Memory B cell (primary cell): ENCODE measurements around the gene REC114.

ENCODE experiments used
- ATAC-seq: fragments of 150-1000 bp; cut with Tn5 transposase; 2 replicates; pipeline ENCODE4 v1.10.0; 2021; ENCODE audit warnings: low read depth, mild to moderate bottlenecking, moderate library complexity
- DNase-seq, 2 donors: peaks; one replicate each; pipeline ENCODE4 v3.0.0; 2022; ENCODE audit warnings: low spot score in 2 of 2
- H3K27ac Mint-ChIP-seq: one replicate; pipeline ENCODE4 v1.8.0; 2022; ENCODE audit warnings: mild to moderate bottlenecking, moderate library complexity, mixed read lengths
- H3K27me3 Mint-ChIP-seq: one replicate; pipeline ENCODE4 v1.8.0; 2022; ENCODE audit warnings: mixed read lengths
- H3K36me3 Mint-ChIP-seq: one replicate; pipeline ENCODE4 v1.8.0; 2022; ENCODE audit warnings: mild to moderate bottlenecking, mixed read lengths
- H3K4me1 Mint-ChIP-seq: one replicate; pipeline ENCODE4 v1.8.0; 2022; ENCODE audit warnings: mixed read lengths
- H3K4me3 Mint-ChIP-seq: one replicate; pipeline ENCODE4 v1.8.0; 2022; ENCODE audit warnings: mild to moderate bottlenecking, moderate library complexity, mixed read lengths
- H3K9me3 Mint-ChIP-seq: one replicate; pipeline ENCODE4 v1.8.0; 2022; ENCODE audit warnings: mixed read lengths

REC114 gene

GRCh38 chr15:73584699-73585420, 141.9 kb downstream of the REC114 start:
- no peak overlapping the region for H3K4me3 Mint-ChIP-seq
- H3K4me1 Mint-ChIP-seq, result no peaks in the 10 kb centered on the region
- peaks cover 52% of the 10 kb centered on the region for H3K36me3 Mint-ChIP-seq
- ATAC-seq, result no peak
- no peak overlapping the region for H3K27ac Mint-ChIP-seq
- no peaks in the 10 kb centered on the region for H3K9me3 Mint-ChIP-seq
- no peak for DNase-seq
- no peaks in the 10 kb centered on the region for H3K27me3 Mint-ChIP-seq

GRCh38 chr15:73585871-73586654, 143.1 kb downstream of the REC114 start:
- H3K27ac Mint-ChIP-seq, result no peak overlapping the region
- DNase-seq (no peak), ATAC-seq (no peak)
- H3K4me1 Mint-ChIP-seq, result no peaks in the 10 kb centered on the region
- peaks cover 52% of the 10 kb centered on the region for H3K36me3 Mint-ChIP-seq
- H3K4me3 Mint-ChIP-seq, result no peak overlapping the region
- no peaks in the 10 kb centered on the region for H3K9me3 Mint-ChIP-seq
- no peaks in the 10 kb centered on the region for H3K27me3 Mint-ChIP-seq

GRCh38 chr15:73589766-73590165, 146.8 kb downstream of the REC114 start:
- no peak for ATAC-seq
- H3K27ac Mint-ChIP-seq, result no peak overlapping the region
- H3K9me3 Mint-ChIP-seq, result no peaks in the 10 kb centered on the region
- no peak overlapping the region for H3K4me3 Mint-ChIP-seq
- H3K27me3 Mint-ChIP-seq, result no peaks in the 10 kb centered on the region
- no peak for DNase-seq
- H3K36me3 Mint-ChIP-seq, result peaks cover 38% of the 10 kb centered on the region
- H3K4me1 Mint-ChIP-seq, result peaks cover 3% of the 10 kb centered on the region

GRCh38 chr15:73590263-73590662, 147.3 kb downstream of the REC114 start:
- ATAC-seq (no peak), DNase-seq (no peak)
- peaks cover 33% of the 10 kb centered on the region for H3K36me3 Mint-ChIP-seq
- no peak overlapping the region for H3K4me3 Mint-ChIP-seq
- no peaks in the 10 kb centered on the region for H3K9me3 Mint-ChIP-seq
- H3K27me3 Mint-ChIP-seq, result no peaks in the 10 kb centered on the region
- peaks cover 3% of the 10 kb centered on the region for H3K4me1 Mint-ChIP-seq
- H3K27ac Mint-ChIP-seq, result no peak overlapping the region

- peak overlapping the region; percentile 32 for H3K27ac Mint-ChIP-seq
- no peak overlapping the region for H3K4me3 Mint-ChIP-seq
- H3K9me3 Mint-ChIP-seq, result no peaks in the 10 kb centered on the region
- H3K27me3 Mint-ChIP-seq, result no peaks in the 10 kb centered on the region
- H3K36me3 Mint-ChIP-seq, result peaks cover 24% of the 10 kb centered on the region
- ATAC-seq (no peak), DNase-seq (no peak)
- peaks cover 17% of the 10 kb centered on the region for H3K4me1 Mint-ChIP-seq
These were observed 150.5 kb downstream of the REC114 start for GRCh38 chr15:73593304-73594074.

- Mint-ChIP-seq H3K9me3 (no peaks in the 10 kb centered on the region), H3K27ac (no peak overlapping the region), H3K36me3 (peaks cover 19% of the 10 kb centered on the region), H3K27me3 (no peaks in the 10 kb centered on the region), H3K4me1 (peaks cover 22% of the 10 kb centered on the region), H3K4me3 (no peak overlapping the region)
- DNase-seq (no peak), ATAC-seq (no peak)
These were observed 151.1 kb downstream of the REC114 start for GRCh38 chr15:73594109-73594508.

GRCh38 chr15:73596174-73596573, 153.2 kb downstream of the REC114 start:
- Mint-ChIP-seq H3K27ac (peak overlapping the region; percentile 1), H3K9me3 (no peaks in the 10 kb centered on the region), H3K4me1 (peaks cover 25% of the 10 kb centered on the region), H3K4me3 (no peak overlapping the region), H3K36me3 (peaks cover 17% of the 10 kb centered on the region), H3K27me3 (no peaks in the 10 kb centered on the region)
- no peak for DNase-seq
- no peak for ATAC-seq

GRCh38 chr15:73597036-73597638, 154.2 kb downstream of the REC114 start:
- Mint-ChIP-seq H3K27ac (no peak overlapping the region), H3K27me3 (no peaks in the 10 kb centered on the region), H3K4me3 (no peak overlapping the region), H3K9me3 (no peaks in the 10 kb centered on the region), H3K36me3 (peaks cover 13% of the 10 kb centered on the region), H3K4me1 (peaks cover 25% of the 10 kb centered on the region)
- ATAC-seq (no peak), DNase-seq (no peak)

- Mint-ChIP-seq H3K27ac (no peak overlapping the region), H3K4me3 (no peak overlapping the region), H3K27me3 (no peaks in the 10 kb centered on the region), H3K36me3 (peaks cover 11% of the 10 kb centered on the region), H3K4me1 (peaks cover 25% of the 10 kb centered on the region), H3K9me3 (no peaks in the 10 kb centered on the region)
- no peak for ATAC-seq
- no peak for DNase-seq
These were observed 155.7 kb downstream of the REC114 start for GRCh38 chr15:73598530-73599160.

- DNase-seq (no peak), ATAC-seq (no peak)
- no peaks in the 10 kb centered on the region for H3K27me3 Mint-ChIP-seq
- H3K27ac Mint-ChIP-seq, result no peak overlapping the region
- no peak overlapping the region for H3K4me3 Mint-ChIP-seq
- peaks cover 25% of the 10 kb centered on the region for H3K4me1 Mint-ChIP-seq
- no peaks in the 10 kb centered on the region for H3K9me3 Mint-ChIP-seq
- H3K36me3 Mint-ChIP-seq, result peaks cover 12% of the 10 kb centered on the region
These were observed 157.0 kb downstream of the REC114 start for GRCh38 chr15:73599934-73600333.

- Mint-ChIP-seq H3K4me1 (peaks cover 26% of the 10 kb centered on the region), H3K27me3 (no peaks in the 10 kb centered on the region), H3K27ac (no peak overlapping the region), H3K36me3 (peaks cover 14% of the 10 kb centered on the region), H3K9me3 (no peaks in the 10 kb centered on the region), H3K4me3 (no peak overlapping the region)
- DNase-seq, result no peak
- ATAC-seq, result no peak
These were observed 157.7 kb downstream of the REC114 start for GRCh38 chr15:73600413-73601335.

- Mint-ChIP-seq H3K36me3 (peaks cover 10% of the 10 kb centered on the region), H3K4me1 (peaks cover 21% of the 10 kb centered on the region), H3K9me3 (no peaks in the 10 kb centered on the region), H3K27ac (no peak overlapping the region), H3K27me3 (no peaks in the 10 kb centered on the region), H3K4me3 (no peak overlapping the region)
- DNase-seq, result no peak
- ATAC-seq, result no peak
These were observed 158.8 kb downstream of the REC114 start for GRCh38 chr15:73601451-73602445.
